CD8-positive, alpha-beta memory T cell (primary cell): Measurements from ENCODE around the gene FAM107B. TPM values are rescaled to one million over a fixed set of nuclear protein-coding genes. Genes with fewer than 3 reads are reported as not detected.

ENCODE experiments used
- CTCF ChIA-PET: fragments of 350-600 bp; sonication (Branson Sonifier 250); formaldehyde crosslinking; loops from one replicate; lab custom pipeline; 2021; ENCODE audit warnings: antibody characterized with exemption; lab: Charles Lee
- POLR2A ChIA-PET: fragments of 350-600 bp; sonication (Branson Sonifier 250); formaldehyde crosslinking; loops from one replicate; lab custom pipeline; 2021; ENCODE audit warnings: antibody characterized with exemption; lab: Charles Lee
- DNase-seq, 5 donors: peaks; one replicate each; pipeline versions ENCODE4 v3.0.0 to v3.0.0-alpha.2; 2020 to 2022; ENCODE audit warnings: mixed read lengths in 1 of 5
- H3K27ac ChIP-seq: one replicate; pipeline ENCODE4 v1.7.0; 2013; ENCODE audit warnings: low read depth, mild to moderate bottlenecking, low read length, moderate library complexity
- H3K27me3 ChIP-seq: 2 replicates; pipeline ENCODE4 v1.7.0; 2013; ENCODE audit warnings: low read length, mild to moderate bottlenecking; ENCODE audit not compliant: insufficient read depth, poor library complexity, severe bottlenecking
- H3K36me3 ChIP-seq: 2 replicates; pipeline ENCODE4 v1.7.0; 2013; ENCODE audit warnings: mild to moderate bottlenecking, low read length, moderate library complexity; ENCODE audit not compliant: insufficient read depth
- H3K4me1 ChIP-seq: 2 replicates; pipeline ENCODE4 v1.7.0; 2013; ENCODE audit warnings: mild to moderate bottlenecking, low read length, moderate library complexity; ENCODE audit not compliant: insufficient read depth
- H3K4me3 ChIP-seq: 2 replicates; pipeline ENCODE4 v1.7.0; 2013; ENCODE audit warnings: mild to moderate bottlenecking, low read length
- H3K9me3 ChIP-seq: 2 replicates; pipeline ENCODE4 v1.7.0; 2013; ENCODE audit warnings: mild to moderate bottlenecking, low read length
- H3K27ac Mint-ChIP-seq, 8 donors: one replicate each; pipeline ENCODE4 v1.8.0; 2020 to 2021; ENCODE audit warnings: mixed read lengths in 8 of 8, mild to moderate bottlenecking in 6 of 8, inconsistent platforms in 3 of 8, moderate library complexity in 3 of 8
- H3K27me3 Mint-ChIP-seq, 2 donors: one replicate each; pipeline ENCODE4 v1.8.0; 2020 to 2021; ENCODE audit warnings: mixed read lengths in 2 of 2, mild to moderate bottlenecking in 1 of 2, moderate library complexity in 1 of 2
- H3K36me3 Mint-ChIP-seq, 3 donors: one replicate each; pipeline ENCODE4 v1.8.0; 2020 to 2021; ENCODE audit warnings: mixed read lengths in 3 of 3, inconsistent platforms in 1 of 3, mild to moderate bottlenecking in 1 of 3
- H3K4me1 Mint-ChIP-seq, 3 donors: one replicate each; pipeline ENCODE4 v1.8.0; 2020 to 2021; ENCODE audit warnings: mixed read lengths in 3 of 3, inconsistent platforms in 1 of 3, mild to moderate bottlenecking in 1 of 3
- H3K4me3 Mint-ChIP-seq, 7 donors: one replicate each; pipeline ENCODE4 v1.8.0; 2020 to 2021; ENCODE audit warnings: mixed read lengths in 7 of 7, mild to moderate bottlenecking in 6 of 7, moderate library complexity in 4 of 7, inconsistent platforms in 2 of 7
- H3K9me3 Mint-ChIP-seq, 5 donors: one replicate each; pipeline ENCODE4 v1.8.0; 2020 to 2022; ENCODE audit warnings: mixed read lengths in 5 of 5, mild to moderate bottlenecking in 3 of 5, moderate library complexity in 2 of 5, inconsistent platforms in 1 of 5
- polyA plus RNA-seq: library from polyadenylated mRNA; unstranded; fragments of 300-500 nt; fragmentation: Illumina TruSeq; gene quantifications from one replicate; pipeline ENCODE4 v1.2.3, GENCODE V29; 2021
- total RNA-seq, 2 experiments: library from RNA; stranded (reverse); gene quantifications; one replicate each; pipeline ENCODE4 v1.2.3, GENCODE V29; 2021

Gene FAM107B
- total and polyA plus RNA-seq, 3 experiments from 2014 or later, result 138 to 316 (median 143) TPM

- Mint-ChIP-seq H3K36me3 (peaks cover 19 to 48% (median 24%) of the 10 kb centered on the region in 3 donors), H3K4me1 (peaks cover 86 to 100% (median 96%) of the 10 kb centered on the region in 3 donors), H3K4me3 (peak overlapping the region; percentile 49 to 82 (median 75)), H3K27me3 (no peaks in the 10 kb centered on the region), H3K9me3 (peaks cover 0 to 3% (median 0%) of the 10 kb centered on the region in 5 donors), H3K27ac (peak overlapping the region; percentile 89 to 99 (median 94))
- H3K36me3 ChIP-seq, result peaks cover 4% of the 10 kb centered on the region
- no peaks in the 10 kb centered on the region for H3K9me3 ChIP-seq
- ChIA-PET CTCF (interaction anchor here (1.0 to 3.4 kb wide), 4 partner anchors 11 to 23 kb away, joined by 3 to 17 read pairs (median 4); no protein-coding TSS in a partner anchor), POLR2A (interaction anchor here (0.7 to 1.5 kb wide), 3 partner anchors 11 to 272 kb away, joined by 3 to 4 read pairs (median 3); partner anchors contain the start of gene CDNF)
- H3K4me3 ChIP-seq, result peak overlapping the region; percentile 17
- DNase-seq, result no peak
- no peaks in the 10 kb centered on the region for H3K27me3 ChIP-seq
- H3K4me1 ChIP-seq, result peaks cover 88% of the 10 kb centered on the region
- peak overlapping the region; percentile 72 for H3K27ac ChIP-seq
Observed at GRCh38 chr10:14565199-14565598, 209.5 kb downstream of the FAM107B start.

GRCh38 chr10:14564268-14564744, 210.4 kb downstream of the FAM107B start:
- Mint-ChIP-seq H3K36me3 (peaks cover 19 to 46% (median 24%) of the 10 kb centered on the region in 3 donors), H3K27me3 (no peaks in the 10 kb centered on the region), H3K4me3 (peak overlapping the region; percentile 70 to 89 (median 79)), H3K27ac (peak overlapping the region; percentile 89 to 99 (median 95)), H3K4me1 (peaks cover 88 to 100% (median 95%) of the 10 kb centered on the region in 3 donors), H3K9me3 (peaks cover 0 to 3% (median 0%) of the 10 kb centered on the region in 5 donors)
- Histone ChIP-seq H3K36me3 (peaks cover 4% of the 10 kb centered on the region), H3K27ac (peak overlapping the region; percentile 72), H3K27me3 (no peaks in the 10 kb centered on the region), H3K4me3 (peak overlapping the region; percentile 20), H3K9me3 (no peaks in the 10 kb centered on the region), H3K4me1 (peaks cover 89% of the 10 kb centered on the region)
- ChIA-PET CTCF (interaction anchor here (0.9 to 3.4 kb wide), 5 partner anchors 10 to 40 kb away, joined by 3 to 17 read pairs (median 3); no protein-coding TSS in a partner anchor), POLR2A (interaction anchor here (1.0 to 1.5 kb wide), 3 partner anchors 10 to 273 kb away, joined by 3 to 4 read pairs (median 3); partner anchors contain the start of gene CDNF)
- peak in 3 of 5 donors; percentile 68 to 78 (median 77) for DNase-seq

GRCh38 chr10:14563359-14563940, 211.2 kb downstream of the FAM107B start:
- H3K4me3 ChIP-seq, result peak overlapping the region; percentile 13
- H3K27me3 ChIP-seq, result no peaks in the 10 kb centered on the region
- Mint-ChIP-seq H3K4me3 (peak overlapping the region; percentile 66 to 89 (median 76)), H3K27ac (peak overlapping the region; percentile 89 to 99 (median 95)), H3K4me1 (peaks cover 88 to 100% (median 95%) of the 10 kb centered on the region in 3 donors), H3K27me3 (no peaks in the 10 kb centered on the region), H3K9me3 (peaks cover 0 to 3% (median 0%) of the 10 kb centered on the region in 5 donors), H3K36me3 (peaks cover 19 to 44% (median 24%) of the 10 kb centered on the region in 3 donors)
- H3K9me3 ChIP-seq, result no peaks in the 10 kb centered on the region
- ChIA-PET CTCF (interaction anchor here (0.9 to 3.4 kb wide), 5 partner anchors 9 to 275 kb away, joined by 3 to 17 read pairs (median 4); partner anchors contain the start of genes CDNF, HSPA14 and MSANTD7), POLR2A (interaction anchor here (1.0 to 1.9 kb wide), 4 partner anchors 10 to 25 kb away, joined by 3 to 6 read pairs (median 4); no protein-coding TSS in a partner anchor)
- peak overlapping the region; percentile 72 for H3K27ac ChIP-seq
- peaks cover 4% of the 10 kb centered on the region for H3K36me3 ChIP-seq
- no peak for DNase-seq
- peaks cover 89% of the 10 kb centered on the region for H3K4me1 ChIP-seq

GRCh38 chr10:14563076-14563336, 211.7 kb downstream of the FAM107B start:
- DNase-seq, result no peak
- no peaks in the 10 kb centered on the region for H3K9me3 ChIP-seq
- peak overlapping the region; percentile 82 to 99 (median 95) for H3K27ac Mint-ChIP-seq
- no peaks in the 10 kb centered on the region for H3K27me3 ChIP-seq
- CTCF ChIA-PET, result interaction anchor here (1.2 to 3.4 kb wide), 5 partner anchors 12 to 275 kb away, joined by 4 to 17 read pairs (median 4); partner anchors contain the start of genes CDNF, HSPA14 and MSANTD7
- H3K4me1 Mint-ChIP-seq, result peaks cover 89 to 100% (median 95%) of the 10 kb centered on the region in 3 donors
- peaks cover 0 to 3% (median 0%) of the 10 kb centered on the region in 5 donors for H3K9me3 Mint-ChIP-seq
- POLR2A ChIA-PET, result interaction anchor here (0.8 to 1.9 kb wide), 4 partner anchors 9 to 25 kb away, joined by 3 to 6 read pairs (median 4); no protein-coding TSS in a partner anchor
- H3K27me3 Mint-ChIP-seq, result no peaks in the 10 kb centered on the region
- peak overlapping the region; percentile 48 for H3K27ac ChIP-seq
- peaks cover 2% of the 10 kb centered on the region for H3K36me3 ChIP-seq
- peaks cover 89% of the 10 kb centered on the region for H3K4me1 ChIP-seq
- H3K4me3 ChIP-seq, result peak overlapping the region; percentile 2
- H3K4me3 Mint-ChIP-seq, result peak overlapping the region; percentile 67 to 89 (median 80)
- H3K36me3 Mint-ChIP-seq, result peaks cover 21 to 42% (median 22%) of the 10 kb centered on the region in 3 donors

- Histone ChIP-seq H3K9me3 (no peaks in the 10 kb centered on the region), H3K36me3 (no peaks in the 10 kb centered on the region), H3K27me3 (no peaks in the 10 kb centered on the region), H3K27ac (peak overlapping the region; percentile 48), H3K4me1 (peaks cover 89% of the 10 kb centered on the region), H3K4me3 (peak overlapping the region; percentile 36)
- peak overlapping the region; percentile 82 to 99 (median 94) for H3K27ac Mint-ChIP-seq
- no peak for DNase-seq
- CTCF ChIA-PET, result interaction anchor here (1.2 to 3.4 kb wide), 6 partner anchors 8 to 276 kb away, joined by 4 to 17 read pairs (median 5); partner anchors contain the start of genes CDNF, HSPA14 and MSANTD7
- no peaks in the 10 kb centered on the region for H3K27me3 Mint-ChIP-seq
- peaks cover 89 to 100% (median 95%) of the 10 kb centered on the region in 3 donors for H3K4me1 Mint-ChIP-seq
- POLR2A ChIA-PET, result interaction anchor here (0.8 to 1.9 kb wide), 6 partner anchors 8 to 26 kb away, joined by 3 to 8 read pairs (median 4); no protein-coding TSS in a partner anchor
- H3K9me3 Mint-ChIP-seq, result peaks cover 0 to 3% (median 0%) of the 10 kb centered on the region in 5 donors
- peaks cover 18 to 40% (median 19%) of the 10 kb centered on the region in 3 donors for H3K36me3 Mint-ChIP-seq
- peak overlapping the region; percentile 67 to 81 (median 79) for H3K4me3 Mint-ChIP-seq
Observed at GRCh38 chr10:14562218-14563075, 212.2 kb downstream of the FAM107B start.

GRCh38 chr10:14560791-14561765, 213.6 kb downstream of the FAM107B start:
- Histone ChIP-seq H3K4me1 (peaks cover 93% of the 10 kb centered on the region), H3K36me3 (no peaks in the 10 kb centered on the region), H3K27me3 (no peaks in the 10 kb centered on the region), H3K9me3 (no peaks in the 10 kb centered on the region), H3K27ac (peak overlapping the region; percentile 48), H3K4me3 (peak overlapping the region; percentile 36)
- H3K27me3 Mint-ChIP-seq, result no peaks in the 10 kb centered on the region
- DNase-seq, result peak in 4 of 5 donors; percentile 43 to 69 (median 51)
- ChIA-PET CTCF (interaction anchor here (1.1 to 1.3 kb wide), 3 partner anchors 10 to 27 kb away, joined by 3 to 8 read pairs (median 4); no protein-coding TSS in a partner anchor), POLR2A (interaction anchor here (0.6 to 1.9 kb wide), 5 partner anchors 11 to 34 kb away, joined by 3 to 8 read pairs (median 6); no protein-coding TSS in a partner anchor)
- H3K4me1 Mint-ChIP-seq, result peaks cover 92 to 100% (median 97%) of the 10 kb centered on the region in 3 donors
- H3K9me3 Mint-ChIP-seq, result peaks cover 0 to 3% (median 0%) of the 10 kb centered on the region in 5 donors
- H3K36me3 Mint-ChIP-seq, result peaks cover 7 to 33% (median 10%) of the 10 kb centered on the region in 3 donors
- H3K4me3 Mint-ChIP-seq, result peak overlapping the region; percentile 67 to 81 (median 79)
- peak overlapping the region; percentile 82 to 99 (median 94) for H3K27ac Mint-ChIP-seq
